H7 (cell line): ENCODE measurements around the gene ARHGAP29. TPM values are rescaled to one million over a fixed set of nuclear protein-coding genes. Genes with fewer than 3 reads are reported as not detected.

Source experiments
- DNase-seq: peaks from one replicate; pipeline ENCODE4 v3.0.0; 2012
- H3K27me3 ChIP-seq: 2 replicates; pipeline ENCODE4 v1.6.0; 2011; ENCODE audit warnings: mild to moderate bottlenecking, low read length; ENCODE audit not compliant: control insufficient read depth, insufficient read depth
- H3K36me3 ChIP-seq: replicated peaks from 2 replicates; pipeline ENCODE4 v1.5.1; 2011; ENCODE audit warnings: low read length; ENCODE audit not compliant: control insufficient read depth, insufficient read depth
- H3K4me3 ChIP-seq: 2 replicates; pipeline ENCODE4 v1.5.1; 2011; ENCODE audit warnings: low read depth, mild to moderate bottlenecking, control low read depth, low read length, moderate library complexity; ENCODE audit not compliant: insufficient read depth
- total RNA-seq: library from RNA; depleted of rRNA; stranded (reverse); fragments of >200 nt; shearing (Covaris generic); gene quantifications from 2 replicates; pipeline ENCODE4 v1.2.3, GENCODE V29; 2014

Gene ARHGAP29
- total RNA-seq, 1 experiment from 2014 or later: 5.6 TPM

- Histone ChIP-seq H3K4me3 (no peak overlapping the region), H3K36me3 (no peaks in the 10 kb centered on the region), H3K27me3 (peaks cover 53% of the 10 kb centered on the region)
- DNase-seq: no peak
Observed at GRCh38 chr1:94253456-94254017, 16.2 kb upstream of the ARHGAP29 start.

GRCh38 chr1:94250341-94250740 lies 13.0 kb upstream of the ARHGAP29 start:
- DNase-seq: no peak
- Histone ChIP-seq H3K4me3 (no peak overlapping the region), H3K36me3 (no peaks in the 10 kb centered on the region), H3K27me3 (peaks cover 57% of the 10 kb centered on the region)

- H3K4me3 ChIP-seq: no peak overlapping the region
- peaks cover 51% of the 10 kb centered on the region for H3K27me3 ChIP-seq
- no peak for DNase-seq
Observed at GRCh38 chr1:94248956-94249688, 11.7 kb upstream of the ARHGAP29 start.

GRCh38 chr1:94247138-94248094 lies 10.0 kb upstream of the ARHGAP29 start:
- H3K36me3 ChIP-seq: no peaks in the 10 kb centered on the region
- H3K27me3 ChIP-seq: peaks cover 51% of the 10 kb centered on the region
- DNase-seq: peak; percentile 95
- peak overlapping the region; percentile 57 for H3K4me3 ChIP-seq

More at GRCh38 chr1:94248956-94249688, 11.7 kb upstream of the ARHGAP29 start:
- H3K36me3 ChIP-seq: no peaks in the 10 kb centered on the region

GRCh38 chr1:94246692-94247137 lies 9.3 kb upstream of the ARHGAP29 start:
- Histone ChIP-seq H3K4me3 (peak overlapping the region; percentile 57), H3K27me3 (peaks cover 51% of the 10 kb centered on the region), H3K36me3 (no peaks in the 10 kb centered on the region)
- DNase-seq: no peak

- H3K36me3 ChIP-seq: no peaks in the 10 kb centered on the region
- H3K27me3 ChIP-seq: peaks cover 47% of the 10 kb centered on the region
- no peak for DNase-seq
- no peak overlapping the region for H3K4me3 ChIP-seq
Observed at GRCh38 chr1:94245747-94246438, 8.5 kb upstream of the ARHGAP29 start.

- Histone ChIP-seq H3K4me3 (no peak overlapping the region), H3K27me3 (peaks cover 43% of the 10 kb centered on the region)
Observed at GRCh38 chr1:94244816-94245215, 7.4 kb upstream of the ARHGAP29 start.

GRCh38 chr1:94243665-94244064 lies 6.3 kb upstream of the ARHGAP29 start:
- H3K27me3 ChIP-seq: peaks cover 44% of the 10 kb centered on the region
- DNase-seq: no peak
- H3K4me3 ChIP-seq: no peak overlapping the region
- no peaks in the 10 kb centered on the region for H3K36me3 ChIP-seq

More at GRCh38 chr1:94244816-94245215, 7.4 kb upstream of the ARHGAP29 start:
- no peaks in the 10 kb centered on the region for H3K36me3 ChIP-seq
- DNase-seq: no peak

GRCh38 chr1:94240822-94241221 lies 3.4 kb upstream of the ARHGAP29 start:
- Histone ChIP-seq H3K27me3 (peaks cover 40% of the 10 kb centered on the region), H3K4me3 (no peak overlapping the region), H3K36me3 (no peaks in the 10 kb centered on the region)
- peak; percentile 50 for DNase-seq

- peaks cover 38% of the 10 kb centered on the region for H3K27me3 ChIP-seq
- H3K36me3 ChIP-seq: no peaks in the 10 kb centered on the region
- no peak for DNase-seq
- H3K4me3 ChIP-seq: no peak overlapping the region
Observed at GRCh38 chr1:94239796-94240195, 2.4 kb upstream of the ARHGAP29 start.

GRCh38 chr1:94239051-94239450 lies 1.7 kb upstream of the ARHGAP29 start:
- Histone ChIP-seq H3K4me3 (no peak overlapping the region), H3K27me3 (peaks cover 38% of the 10 kb centered on the region)

GRCh38 chr1:94236630-94237290 lies 624 bp downstream of the ARHGAP29 start:
- no peaks in the 10 kb centered on the region for H3K36me3 ChIP-seq
- DNase-seq: peak; percentile 67
- peaks cover 38% of the 10 kb centered on the region for H3K27me3 ChIP-seq
- H3K4me3 ChIP-seq: peak overlapping the region; percentile 83

More at GRCh38 chr1:94239051-94239450, 1.7 kb upstream of the ARHGAP29 start:
- H3K36me3 ChIP-seq: no peaks in the 10 kb centered on the region
- DNase-seq: no peak

- Histone ChIP-seq H3K27me3 (peaks cover 38% of the 10 kb centered on the region), H3K36me3 (no peaks in the 10 kb centered on the region), H3K4me3 (peak overlapping the region; percentile 83)
- DNase-seq: peak; percentile 30
Observed at GRCh38 chr1:94236013-94236491, 1.3 kb downstream of the ARHGAP29 start.
